OCI-LY3 (cell line): Measurements from ENCODE around the gene DCAF4.

Experiments
- H2AFZ ChIP-seq: fragments of 200-600, 300-600 bp; shearing (Covaris generic); 2 replicates; pipeline ENCODE4 v1.6.0; 2014; ENCODE audit warnings: antibody characterized with exemption, low read depth, low read length
- H3K27ac ChIP-seq: fragments of 200-600, 300-600 bp; sonication (generic); 2 replicates; pipeline ENCODE4 v1.5.1; 2014; ENCODE audit warnings: mild to moderate bottlenecking, low read length, moderate library complexity, mixed read lengths
- H3K27me3 ChIP-seq: fragments of 200-600, 300-600 bp; sonication (generic); 2 replicates; pipeline ENCODE4 v1.6.1; 2014; ENCODE audit warnings: low read depth, low read length, mixed read lengths
- H3K36me3 ChIP-seq: fragments of 200-600, 300-600 bp; sonication (generic); replicated peaks from 2 replicates; pipeline ENCODE3; 2014; ENCODE audit warnings: low read depth, low read length, mixed read lengths
- H3K4me1 ChIP-seq: fragments of 300-600, 200-600 bp; sonication (generic); 2 replicates; pipeline ENCODE4 v1.6.1; 2014; ENCODE audit warnings: low read length, mixed read lengths
- H3K4me2 ChIP-seq: fragments of 200-600, 300-600 bp; sonication (generic); 2 replicates; pipeline ENCODE4 v1.6.1; 2014; ENCODE audit warnings: low read length, mixed read lengths
- H3K4me3 ChIP-seq: fragments of 300-600, 200-600 bp; sonication (generic); 2 replicates; pipeline ENCODE4 v1.5.1; 2014; ENCODE audit warnings: antibody characterized with exemption, mild to moderate bottlenecking, low read length, moderate library complexity
- H3K79me2 ChIP-seq: fragments of 300-600, 200-600 bp; shearing (Covaris generic); 2 replicates; pipeline ENCODE4 v1.6.1; 2014; ENCODE audit warnings: mild to moderate bottlenecking, low read length, mixed read lengths
- H3K9ac ChIP-seq: fragments of 300-600, 200-600 bp; shearing (Covaris generic); 2 replicates; pipeline ENCODE4 v1.6.0; 2014; ENCODE audit warnings: mild to moderate bottlenecking, low read length, moderate library complexity
- H3K9me3 ChIP-seq: fragments of 200-600, 300-600 bp; shearing (Covaris generic); 2 replicates; pipeline ENCODE4 v1.6.1; 2014; ENCODE audit warnings: low read length, mixed read lengths; ENCODE audit not compliant: insufficient read depth
- H4K20me1 ChIP-seq: fragments of 200-600, 300-600 bp; sonication (generic); 2 replicates; pipeline ENCODE4 v1.6.1; 2016; ENCODE audit warnings: low read length, mixed read lengths; ENCODE audit not compliant: insufficient read depth
- EZH2phosphoT487 ChIP-seq: fragments of 200-600 bp; shearing (Covaris generic); IDR thresholded peaks from 2 replicates; pipeline ENCODE4 v1.6.1; 2018; ENCODE audit warnings: antibody characterized with exemption, mixed run types, low read depth
- TF ChIP-seq, protein P1 (sequence below): fragments of 200-600, 300-600 bp; sonication (generic); IDR thresholded peaks from 2 replicates; pipeline ENCODE4 v1.5.1; 2014; ENCODE audit warnings: antibody characterized with exemption, low read length, low read depth

Gene DCAF4

DNA sequence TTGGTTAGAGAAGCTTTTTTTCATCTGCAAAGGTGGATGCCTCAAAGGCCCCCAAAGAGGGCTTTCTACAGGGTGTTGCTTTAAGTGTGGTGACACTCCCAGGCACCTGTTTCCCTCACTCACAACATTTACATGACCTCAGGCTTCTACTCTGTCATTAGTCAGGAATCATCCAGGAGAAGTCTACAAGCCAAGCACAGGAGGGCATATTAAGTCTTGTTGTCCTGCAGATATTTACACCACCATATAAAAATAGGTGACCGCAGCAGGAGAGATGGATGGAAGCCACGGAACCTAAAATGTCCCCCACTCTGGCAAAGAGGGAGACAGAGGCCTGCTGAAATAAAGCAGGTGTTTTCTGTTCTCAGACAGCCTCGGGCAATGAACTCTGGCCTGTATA is 24.9 kb upstream of the DCAF4 start:
- no peak overlapping the region for H2AFZ ChIP-seq
- no peak overlapping the region for H3K4me2 ChIP-seq
- no peaks in the 10 kb centered on the region for H3K36me3 ChIP-seq
- no peaks in the 10 kb centered on the region for H3K27me3 ChIP-seq
- H3K4me1 ChIP-seq: peaks cover 38% of the 10 kb centered on the region
- H3K27ac ChIP-seq: no peak overlapping the region
- no peaks in the 10 kb centered on the region for H3K9me3 ChIP-seq
- H3K79me2 ChIP-seq: no peaks in the 10 kb centered on the region
- no peak for TF ChIP-seq EZH2phosphoT487
- TF ChIP-seq, protein P1, sequence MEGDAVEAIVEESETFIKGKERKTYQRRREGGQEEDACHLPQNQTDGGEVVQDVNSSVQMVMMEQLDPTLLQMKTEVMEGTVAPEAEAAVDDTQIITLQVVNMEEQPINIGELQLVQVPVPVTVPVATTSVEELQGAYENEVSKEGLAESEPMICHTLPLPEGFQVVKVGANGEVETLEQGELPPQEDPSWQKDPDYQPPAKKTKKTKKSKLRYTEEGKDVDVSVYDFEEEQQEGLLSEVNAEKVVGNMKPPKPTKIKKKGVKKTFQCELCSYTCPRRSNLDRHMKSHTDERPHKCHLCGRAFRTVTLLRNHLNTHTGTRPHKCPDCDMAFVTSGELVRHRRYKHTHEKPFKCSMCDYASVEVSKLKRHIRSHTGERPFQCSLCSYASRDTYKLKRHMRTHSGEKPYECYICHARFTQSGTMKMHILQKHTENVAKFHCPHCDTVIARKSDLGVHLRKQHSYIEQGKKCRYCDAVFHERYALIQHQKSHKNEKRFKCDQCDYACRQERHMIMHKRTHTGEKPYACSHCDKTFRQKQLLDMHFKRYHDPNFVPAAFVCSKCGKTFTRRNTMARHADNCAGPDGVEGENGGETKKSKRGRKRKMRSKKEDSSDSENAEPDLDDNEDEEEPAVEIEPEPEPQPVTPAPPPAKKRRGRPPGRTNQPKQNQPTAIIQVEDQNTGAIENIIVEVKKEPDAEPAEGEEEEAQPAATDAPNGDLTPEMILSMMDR: no peak
- H3K9ac ChIP-seq: no peak overlapping the region
- H3K4me3 ChIP-seq: no peak overlapping the region
- no peaks in the 10 kb centered on the region for H4K20me1 ChIP-seq

- Histone ChIP-seq H3K4me1 (peaks cover 53% of the 10 kb centered on the region), H3K27me3 (no peaks in the 10 kb centered on the region), H3K36me3 (no peaks in the 10 kb centered on the region), H3K27ac (no peak overlapping the region), H3K79me2 (no peaks in the 10 kb centered on the region), H4K20me1 (no peaks in the 10 kb centered on the region), H3K4me3 (no peak overlapping the region), H3K9ac (no peak overlapping the region), H3K9me3 (no peaks in the 10 kb centered on the region), H3K4me2 (no peak overlapping the region), H2AFZ (no peak overlapping the region)
- no peak for TF ChIP-seq EZH2phosphoT487
- TF ChIP-seq, protein P1: no peak
Measured at GRCh38 chr14:72902801-72903530, 23.3 kb upstream of the DCAF4 start.

GRCh38 chr14:72903716-72904115 is 22.5 kb upstream of the DCAF4 start:
- H3K9me3 ChIP-seq: no peaks in the 10 kb centered on the region
- TF ChIP-seq, protein P1: no peak
- no peak for TF ChIP-seq EZH2phosphoT487
- no peak overlapping the region for H3K27ac ChIP-seq
- no peaks in the 10 kb centered on the region for H3K36me3 ChIP-seq
- H3K27me3 ChIP-seq: no peaks in the 10 kb centered on the region
- H3K9ac ChIP-seq: no peak overlapping the region
- H2AFZ ChIP-seq: no peak overlapping the region
- H3K79me2 ChIP-seq: no peaks in the 10 kb centered on the region
- no peak overlapping the region for H3K4me3 ChIP-seq
- peaks cover 51% of the 10 kb centered on the region for H3K4me1 ChIP-seq
- no peaks in the 10 kb centered on the region for H4K20me1 ChIP-seq
- no peak overlapping the region for H3K4me2 ChIP-seq

DNA sequence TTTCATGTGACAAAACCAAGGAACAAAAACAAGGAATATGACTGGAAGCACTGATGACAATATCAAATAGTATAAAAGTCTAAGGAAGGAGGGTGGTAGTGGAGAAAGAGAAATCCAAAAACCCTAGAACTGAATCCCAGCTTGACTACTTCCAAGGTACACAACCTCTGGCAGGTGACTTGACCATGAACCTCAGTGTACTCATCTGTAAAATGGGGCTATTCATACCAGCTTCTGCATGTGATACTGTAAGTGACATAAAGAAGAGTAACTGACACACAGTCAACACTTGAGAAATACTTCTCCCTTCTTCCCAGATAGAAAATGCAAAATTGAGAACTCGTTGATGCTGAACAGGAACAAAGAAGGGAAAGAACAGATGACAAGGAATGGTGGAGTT is 22.0 kb upstream of the DCAF4 start:
- Histone ChIP-seq H3K9ac (no peak overlapping the region), H3K27me3 (no peaks in the 10 kb centered on the region), H3K27ac (no peak overlapping the region), H3K9me3 (no peaks in the 10 kb centered on the region), H3K4me3 (no peak overlapping the region), H4K20me1 (no peaks in the 10 kb centered on the region), H3K4me1 (peaks cover 46% of the 10 kb centered on the region), H3K4me2 (no peak overlapping the region), H2AFZ (no peak overlapping the region), H3K36me3 (no peaks in the 10 kb centered on the region), H3K79me2 (no peaks in the 10 kb centered on the region)
- TF ChIP-seq, protein P1: no peak
- no peak for TF ChIP-seq EZH2phosphoT487
